Central memory CD4-positive, alpha-beta T cell (primary cell): ENCODE data around the gene SCAF4.

ENCODE experiments used
- DNase-seq: peaks from one replicate; pipeline ENCODE4 v3.0.0; 2022

SCAF4 gene

DNA sequence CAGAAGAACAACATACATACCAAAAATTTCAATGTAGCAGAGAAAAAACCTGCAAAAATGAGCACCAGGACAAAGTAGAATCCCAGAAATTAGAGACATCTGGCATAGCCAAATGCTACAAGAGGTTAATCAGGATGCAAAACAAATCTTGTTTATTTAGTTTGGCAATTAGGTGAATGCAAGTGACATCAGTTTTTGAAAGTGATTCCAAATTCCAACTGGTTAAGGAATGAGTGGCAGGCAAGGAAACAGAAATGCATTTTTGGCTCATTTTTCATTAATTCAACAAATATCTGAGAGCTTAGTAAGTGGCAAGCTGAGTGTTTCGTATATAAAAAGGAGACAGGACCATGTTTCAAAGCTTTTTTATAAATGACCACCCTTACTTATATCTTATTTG lies 21.3 kb downstream of the SCAF4 start:
- DNase-seq = no peak

DNA sequence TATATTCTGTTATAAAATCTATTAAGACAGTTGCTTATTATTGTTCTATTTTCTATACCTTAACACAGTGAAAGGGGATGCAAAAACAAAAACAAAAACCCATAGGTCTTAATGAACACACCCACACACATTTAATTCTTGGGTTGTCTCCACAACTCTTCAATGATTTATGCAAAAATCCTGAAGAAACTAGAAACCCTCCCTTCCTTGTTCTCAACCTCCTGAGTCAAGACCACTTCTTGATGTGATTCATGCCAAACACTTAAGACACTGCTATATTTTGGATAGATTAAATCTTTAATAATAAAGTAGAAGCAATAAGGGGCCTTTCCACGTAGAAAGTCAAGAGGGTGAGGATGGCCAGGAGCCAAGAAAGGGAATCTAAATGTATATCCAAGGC lies 23.4 kb downstream of the SCAF4 start:
- DNase-seq = no peak

DNA sequence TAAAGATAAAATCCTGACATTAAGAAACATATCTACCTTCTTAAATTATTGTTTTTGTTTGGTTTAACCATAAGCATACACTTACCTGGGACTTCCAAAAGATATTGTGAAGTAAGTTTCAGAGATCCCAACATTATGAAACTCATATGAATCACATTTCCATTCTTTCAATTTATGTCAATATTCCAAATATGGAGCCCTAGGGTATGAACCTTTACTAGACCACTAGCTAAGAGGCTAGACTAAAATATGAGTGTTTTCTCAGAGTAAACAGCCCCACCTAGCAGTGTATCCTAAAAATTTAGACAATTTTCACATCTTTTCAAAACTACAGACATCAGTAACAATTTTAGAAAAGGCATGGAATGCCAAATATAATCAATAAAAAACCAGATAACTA lies 24.4 kb downstream of the SCAF4 start:
- no peak for DNase-seq

DNA sequence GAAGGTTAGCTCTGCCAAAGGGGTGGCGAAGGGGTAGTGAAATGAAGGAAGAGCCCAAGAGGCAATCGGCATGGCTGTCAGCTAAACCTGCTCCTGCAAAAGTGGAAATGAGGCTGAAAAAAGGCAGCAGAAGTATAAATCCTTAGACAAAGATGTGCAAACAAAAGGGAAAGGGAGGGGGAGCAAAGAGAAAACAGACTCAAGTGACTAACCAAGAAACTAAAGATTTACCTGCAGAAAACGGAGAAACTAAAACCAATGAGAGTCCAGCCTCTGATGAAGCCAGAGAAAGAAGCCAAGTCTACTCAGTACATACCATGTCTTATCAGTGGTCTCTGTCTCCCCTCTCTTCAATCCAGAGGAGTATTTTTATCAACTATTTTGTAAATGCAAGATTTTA lies 25.4 kb downstream of the SCAF4 start:
- no peak for DNase-seq

DNA sequence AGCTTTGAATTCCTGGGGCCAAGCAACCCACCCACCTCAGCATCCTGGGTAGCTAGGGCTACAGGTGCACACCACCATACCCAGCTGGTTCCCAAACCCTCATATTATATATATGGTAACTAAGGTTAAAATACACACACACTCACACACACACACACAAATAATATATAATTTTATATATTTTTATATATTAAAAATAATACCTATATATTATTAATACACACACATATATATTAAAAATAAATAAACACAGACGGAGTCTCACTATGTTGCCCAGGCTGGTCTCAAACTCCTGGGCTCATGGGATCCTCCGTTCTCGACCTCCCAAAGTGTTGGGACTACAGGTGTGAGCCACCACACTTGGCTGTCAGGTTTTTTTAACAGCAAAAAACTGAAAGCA lies 31.9 kb downstream of the SCAF4 start:
- DNase-seq = no peak

DNA sequence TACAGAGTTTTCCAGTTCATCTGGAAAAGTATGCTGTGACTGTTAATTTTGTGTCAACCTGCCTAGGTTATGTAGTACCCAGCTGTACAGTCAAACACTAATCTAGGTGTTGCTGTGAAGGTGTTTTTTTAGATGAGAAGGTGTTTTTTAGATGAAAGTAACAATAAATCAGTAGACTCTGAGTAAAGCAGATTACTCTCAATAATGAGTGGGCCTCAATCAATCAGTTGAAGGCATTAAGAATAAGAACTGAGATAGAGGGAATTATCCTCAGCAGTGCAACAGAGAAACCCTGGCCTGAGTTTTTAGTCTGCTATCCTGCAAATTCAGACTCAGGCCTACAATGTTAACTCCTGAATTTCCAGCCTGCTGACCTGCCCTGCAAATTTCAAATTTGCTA lies 33.5 kb downstream of the SCAF4 start:
- no peak for DNase-seq

DNA sequence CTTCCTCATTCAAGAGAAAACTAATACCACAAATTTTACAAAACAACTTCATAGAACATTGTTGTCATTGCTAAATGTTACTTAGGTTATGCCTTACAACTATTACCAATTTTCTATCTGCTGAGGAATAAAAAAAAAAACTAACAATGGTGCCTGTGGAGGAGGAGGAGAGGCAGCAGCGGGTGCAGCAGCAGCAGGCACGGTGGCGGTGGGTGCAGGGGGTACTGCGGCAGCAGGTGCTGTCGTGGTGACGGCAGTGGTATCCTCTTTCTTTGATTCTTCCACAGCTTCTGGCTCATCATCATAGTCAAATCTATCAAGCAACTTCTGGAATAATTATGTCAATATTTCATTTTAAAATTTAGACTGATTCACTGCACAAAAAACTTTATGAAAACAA lies 35.5 kb downstream of the SCAF4 start:
- DNase-seq = no peak

DNA sequence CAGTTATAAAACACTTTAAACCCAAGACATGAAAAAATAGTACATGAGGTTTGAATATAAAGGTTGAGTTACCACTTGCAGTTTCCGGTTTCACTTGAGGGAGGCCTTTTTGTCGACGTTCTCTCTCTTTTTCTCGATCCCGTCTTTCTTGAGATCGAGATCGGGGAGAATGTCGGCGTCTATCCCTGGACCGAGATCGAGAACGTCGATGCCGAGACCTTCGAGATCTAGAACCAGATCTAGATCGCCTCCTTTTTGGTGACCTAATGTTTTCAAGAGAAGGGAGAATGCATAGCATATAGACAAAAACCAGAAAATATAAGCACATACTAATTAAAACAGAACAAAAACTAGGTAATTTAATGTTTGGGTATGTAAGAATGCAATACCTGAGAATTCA lies 38.7 kb downstream of the SCAF4 start:
- no peak for DNase-seq

DNA sequence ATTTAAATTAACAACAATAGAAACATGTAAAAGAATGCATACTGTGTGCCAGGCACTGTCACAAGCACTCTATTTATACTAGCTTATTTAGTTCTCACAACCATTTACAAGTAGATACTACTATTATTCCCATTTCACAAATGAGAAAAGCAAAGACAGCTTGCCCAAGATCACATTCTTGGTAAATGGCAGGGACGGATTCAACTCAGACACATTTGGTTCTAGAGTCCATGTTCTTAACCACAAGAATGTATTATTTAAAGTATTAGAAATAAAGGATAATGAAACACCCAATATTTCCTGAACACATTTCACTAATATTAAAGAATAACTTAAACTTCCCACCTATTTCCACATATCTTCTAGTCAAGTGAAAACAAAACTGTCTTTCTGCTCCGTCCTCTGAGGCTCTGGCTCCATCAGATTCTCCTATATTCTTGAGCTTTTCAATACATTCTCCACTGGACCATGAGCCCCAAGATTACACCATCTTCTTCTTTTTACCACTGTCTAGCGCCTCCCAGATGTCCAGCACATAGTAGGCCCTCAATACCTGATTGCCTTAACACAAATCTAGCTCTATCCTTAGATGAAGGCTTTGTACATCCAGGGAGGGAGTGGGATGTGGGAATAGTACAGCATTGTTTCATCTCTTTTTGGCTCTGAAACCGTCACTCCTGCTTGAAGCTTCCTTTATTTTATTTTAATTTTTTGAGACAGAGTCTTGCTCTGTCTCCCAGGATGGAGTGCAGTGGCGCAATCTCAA lies 43.1 kb downstream of the SCAF4 start:
- DNase-seq = no peak

DNA sequence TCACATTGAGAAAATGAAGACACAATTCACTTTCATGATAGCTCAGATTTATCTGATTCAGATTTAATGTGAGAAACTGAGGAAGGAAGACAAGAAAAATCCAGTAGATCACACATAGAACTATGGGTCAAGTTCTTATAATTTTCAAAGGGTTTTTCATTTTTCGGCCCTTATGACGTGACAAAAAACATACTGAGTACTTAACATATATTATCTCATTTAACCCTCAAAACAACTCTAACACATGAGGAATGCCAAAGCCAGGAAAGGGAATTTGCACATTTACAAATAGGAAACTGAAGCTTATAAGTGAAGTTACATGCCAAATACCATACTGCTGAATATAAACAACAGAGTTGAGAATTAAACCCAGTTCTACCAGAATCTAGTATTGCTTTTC lies 44.8 kb downstream of the SCAF4 start:
- DNase-seq = no peak

DNA sequence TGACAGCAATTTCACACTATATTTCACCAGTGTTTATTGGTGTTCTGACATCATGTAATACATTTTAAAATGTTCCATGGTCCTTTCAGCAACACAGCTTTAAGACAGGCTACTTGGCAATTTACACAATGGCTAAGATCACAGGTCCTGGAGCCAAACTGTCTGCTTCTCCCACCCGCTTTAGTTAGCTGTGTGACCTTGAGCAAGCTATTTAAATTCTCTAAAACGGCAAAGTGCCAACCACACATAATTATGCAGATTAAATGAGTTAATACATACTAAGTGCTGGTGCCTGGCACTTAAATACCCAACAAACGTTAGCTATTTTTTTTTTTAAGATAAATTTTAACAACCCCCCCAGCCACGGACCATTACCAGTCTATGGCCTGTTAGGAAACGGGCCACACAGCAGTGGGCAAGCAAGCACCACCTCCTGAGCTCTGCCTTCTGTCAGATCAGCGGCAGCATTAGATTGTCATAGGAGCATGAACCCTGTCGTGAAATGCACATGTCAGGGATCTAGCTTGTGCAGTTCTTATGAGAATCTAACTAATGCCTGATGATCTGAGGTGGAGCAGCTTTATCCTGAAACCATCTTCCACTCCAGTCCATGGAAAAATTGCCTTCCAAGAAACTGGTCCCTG lies 45.5 kb downstream of the SCAF4 start:
- DNase-seq = no peak

DNA sequence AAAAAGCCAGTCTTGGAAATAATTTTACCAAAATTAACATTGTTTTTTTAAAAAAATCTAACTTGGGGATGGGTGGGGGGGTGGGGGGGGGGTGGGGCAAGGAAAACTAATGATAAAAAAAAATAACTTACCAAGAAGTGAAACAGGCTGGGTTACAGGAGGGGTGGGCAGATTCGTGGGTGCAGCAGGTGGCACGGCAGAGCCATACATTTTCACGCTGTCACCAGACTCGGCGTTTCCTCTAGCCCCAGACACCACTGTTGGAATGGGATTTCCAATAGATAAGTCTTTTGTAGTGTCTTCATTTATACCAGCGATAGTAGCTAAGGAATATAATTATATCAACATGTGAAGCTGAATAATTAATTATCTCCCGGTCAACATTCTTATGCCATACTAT lies 47.0 kb downstream of the SCAF4 start:
- no peak for DNase-seq

DNA sequence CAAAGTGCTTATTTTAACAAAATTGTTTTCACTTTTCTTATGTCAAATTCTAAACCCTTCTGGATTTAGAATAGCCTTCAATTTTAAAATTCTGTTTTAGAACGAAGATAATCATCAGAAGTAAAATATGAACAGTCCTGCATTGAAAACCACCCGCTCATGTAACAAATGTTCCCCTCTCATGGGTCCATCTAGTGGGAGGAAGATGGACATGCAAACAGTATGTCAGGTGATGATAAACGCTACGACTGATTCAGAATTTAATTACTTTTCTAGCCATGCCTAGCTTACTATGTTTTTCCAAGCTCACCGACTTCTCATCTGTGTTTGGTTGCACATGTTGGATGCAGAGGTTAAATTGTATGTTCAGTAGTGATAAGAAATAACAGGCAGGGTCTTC lies 48.9 kb downstream of the SCAF4 start:
- no peak for DNase-seq

DNA sequence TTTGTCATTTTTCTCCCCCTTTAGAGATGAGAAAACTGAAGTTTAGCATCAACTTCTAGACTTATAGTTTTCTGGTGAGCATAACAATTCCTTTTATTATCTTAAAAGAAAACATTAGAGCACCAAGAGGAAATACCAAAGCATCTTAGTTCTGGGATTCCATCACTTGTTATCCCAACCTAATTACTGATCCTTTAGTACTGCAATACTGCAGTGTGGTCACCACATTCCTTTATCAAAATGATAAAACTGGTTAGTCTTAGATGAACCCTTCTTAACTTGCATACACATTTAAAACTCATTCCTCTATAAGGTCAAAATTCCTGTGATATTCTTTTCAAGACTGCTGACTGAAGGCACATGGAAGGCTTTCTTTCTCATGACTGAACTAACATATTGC lies 49.3 kb downstream of the SCAF4 start:
- DNase-seq = no peak

DNA sequence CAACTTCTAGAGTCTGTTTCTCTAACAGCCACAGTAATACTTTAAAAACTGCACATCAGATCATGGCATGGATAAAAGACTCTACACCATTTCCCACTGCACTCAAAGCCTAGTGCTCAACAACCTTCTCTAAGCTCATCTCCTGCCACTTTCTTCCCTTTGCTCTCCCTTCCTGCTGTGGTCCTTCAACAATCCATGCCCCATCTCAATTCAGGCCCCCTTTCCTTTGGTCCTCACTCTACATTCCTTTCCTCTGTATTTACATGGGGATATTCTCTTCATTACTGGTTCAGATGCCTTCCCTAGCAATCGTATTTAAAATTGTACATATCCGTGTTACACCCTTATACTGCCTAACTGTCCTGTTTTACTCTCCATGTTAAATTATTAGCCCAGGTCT lies 53.4 kb downstream of the SCAF4 start:
- DNase-seq = no peak

DNA sequence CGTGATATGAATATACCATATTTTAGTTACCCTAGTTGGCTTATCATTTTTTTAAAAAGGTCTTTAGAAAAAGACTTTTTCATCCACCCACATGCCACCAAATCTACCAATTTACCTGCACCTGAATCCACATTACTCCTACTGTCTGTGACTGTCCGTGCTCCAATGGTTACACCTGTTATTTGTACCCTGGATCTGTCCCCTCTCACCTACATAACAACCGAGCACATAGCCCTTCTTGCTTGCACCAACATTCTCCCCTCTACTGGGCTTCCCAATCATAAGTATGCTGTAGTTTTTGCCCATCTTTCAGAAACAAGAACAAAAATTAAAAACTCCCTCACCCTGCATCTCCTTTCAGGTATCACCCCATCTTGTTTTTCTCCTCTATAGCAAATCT lies 54.9 kb downstream of the SCAF4 start:
- no peak for DNase-seq

DNA sequence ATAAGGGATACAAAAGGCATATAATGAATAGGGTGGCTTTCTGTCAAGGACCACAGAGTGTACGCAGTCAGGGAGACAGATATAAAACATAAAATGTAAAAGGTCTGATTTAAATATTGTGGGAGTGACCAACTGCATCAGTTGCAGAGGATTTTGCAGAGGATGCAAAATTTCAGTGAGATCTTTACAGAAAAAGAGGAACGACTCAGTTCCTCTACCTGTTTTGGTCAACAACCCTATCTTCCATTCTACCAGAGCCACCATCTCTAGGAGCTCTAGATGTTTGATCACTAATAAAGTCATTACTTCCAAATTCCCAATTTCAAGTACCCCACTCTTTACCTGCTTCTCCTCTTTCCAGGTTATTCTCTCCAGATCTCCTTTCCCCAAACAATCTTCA lies 56.0 kb downstream of the SCAF4 start:
- DNase-seq = no peak

DNA sequence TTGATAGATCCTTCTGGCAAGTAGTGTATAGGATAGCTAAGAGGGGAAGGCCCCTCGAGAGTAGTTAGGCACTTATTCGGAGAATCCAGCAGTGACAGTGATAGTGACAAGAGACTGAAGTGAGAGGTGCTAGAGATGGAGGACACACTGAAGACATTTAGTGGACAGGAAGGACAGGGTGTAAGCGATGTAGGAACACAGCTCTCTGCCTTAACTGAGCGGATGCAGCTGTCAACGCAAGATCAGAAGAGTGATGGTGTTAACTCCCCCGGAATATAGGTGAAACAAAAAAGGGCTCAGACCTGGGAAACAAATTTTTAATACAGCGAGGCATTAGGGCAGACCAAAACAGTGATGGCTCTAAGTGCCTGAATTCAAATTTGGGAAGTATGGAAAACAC lies 56.6 kb downstream of the SCAF4 start:
- DNase-seq = no peak

DNA sequence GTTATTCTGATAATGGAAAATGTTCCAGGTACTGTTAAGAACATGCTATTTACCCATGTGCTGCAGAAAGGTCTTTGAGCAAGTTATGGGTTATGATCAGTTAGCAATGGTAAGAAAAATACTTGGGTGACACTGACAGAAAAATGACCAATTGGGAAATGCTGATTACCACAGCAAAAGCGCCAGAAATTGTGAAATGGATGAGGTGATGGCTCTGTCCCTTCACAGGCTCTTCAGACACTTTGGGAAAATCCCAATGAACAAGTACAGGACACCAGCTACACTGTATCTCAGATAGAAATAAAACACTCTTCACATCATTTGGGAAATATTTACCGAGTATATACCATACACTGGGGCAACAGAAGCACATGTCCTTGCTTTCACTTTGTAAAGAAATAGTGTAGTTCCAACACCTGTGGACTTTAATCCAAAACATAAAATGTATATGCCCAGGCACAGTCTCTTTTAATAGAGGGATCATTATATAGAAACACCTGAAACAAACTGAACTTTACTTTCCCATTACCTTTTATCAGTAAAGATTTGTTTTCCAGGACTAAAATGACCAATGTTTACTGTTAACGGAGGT lies 58.5 kb downstream of the SCAF4 start:
- no peak for DNase-seq

DNA sequence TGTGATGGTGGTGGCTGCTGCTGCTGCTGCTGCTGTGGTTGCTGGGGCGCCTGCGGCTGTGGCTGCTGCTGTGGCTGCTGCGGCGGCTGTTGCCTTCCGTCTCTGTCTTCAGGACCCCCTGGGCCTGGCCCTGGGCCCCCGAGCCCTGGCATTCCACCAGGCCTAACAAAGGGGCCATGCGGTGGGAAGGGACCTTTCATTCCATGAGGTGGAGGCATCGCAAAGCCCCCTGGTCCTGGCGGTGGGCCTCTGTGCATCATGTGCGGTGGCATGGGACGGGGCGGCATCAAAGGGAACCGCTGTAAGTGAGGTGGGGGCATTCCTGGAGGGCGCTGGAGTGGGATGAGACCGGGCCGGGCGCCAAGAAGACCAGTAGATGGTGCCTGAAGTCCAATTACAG lies 60.0 kb downstream of the SCAF4 start:
- DNase-seq = no peak

DNA sequence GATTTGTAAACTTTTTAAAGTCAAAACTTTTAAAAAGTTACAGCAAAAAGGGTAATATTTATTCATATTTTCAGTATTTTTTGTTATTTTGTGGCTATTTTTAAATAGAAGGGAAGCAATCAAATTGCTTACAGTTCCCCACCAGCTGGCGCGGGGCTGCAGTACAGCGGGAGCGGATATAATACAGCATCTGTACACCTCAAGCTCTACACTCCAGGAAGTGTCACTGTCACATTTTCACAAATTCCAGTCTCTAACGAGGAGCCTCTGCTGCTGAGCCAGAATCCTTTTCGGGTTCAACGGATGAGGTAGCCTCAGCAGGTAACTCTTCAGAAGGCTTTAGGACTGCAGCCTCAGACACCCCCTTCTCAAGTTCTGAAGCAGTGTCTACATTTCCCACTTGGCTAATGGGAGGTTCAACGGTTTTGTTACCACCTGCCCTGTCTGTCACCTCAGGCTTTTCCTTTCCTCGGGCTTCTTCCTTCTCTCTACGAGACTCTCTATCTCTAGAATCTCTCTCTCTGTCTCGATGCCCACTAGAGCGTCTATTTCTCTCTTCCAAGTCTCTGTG lies 60.7 kb downstream of the SCAF4 start:
- DNase-seq = no peak

DNA sequence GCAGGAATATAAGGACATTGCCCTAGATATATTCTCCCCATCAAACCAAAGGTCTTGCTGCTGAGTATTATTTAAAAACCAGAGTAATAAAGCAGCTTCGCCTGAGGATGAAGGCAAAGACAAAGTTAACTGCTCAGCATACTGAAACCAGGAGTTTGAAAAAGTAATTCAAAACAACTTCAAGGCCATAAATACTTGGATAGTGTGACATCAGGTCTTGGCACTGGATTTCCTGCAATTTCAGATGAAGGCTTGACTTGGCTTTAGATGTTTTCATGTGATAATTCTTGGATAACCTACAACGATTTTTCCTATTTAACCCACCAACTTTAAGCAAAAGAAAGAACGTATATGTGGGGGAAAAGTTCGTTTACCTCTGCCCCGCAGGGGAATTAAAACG lies 61.8 kb downstream of the SCAF4 start:
- DNase-seq = no peak

DNA sequence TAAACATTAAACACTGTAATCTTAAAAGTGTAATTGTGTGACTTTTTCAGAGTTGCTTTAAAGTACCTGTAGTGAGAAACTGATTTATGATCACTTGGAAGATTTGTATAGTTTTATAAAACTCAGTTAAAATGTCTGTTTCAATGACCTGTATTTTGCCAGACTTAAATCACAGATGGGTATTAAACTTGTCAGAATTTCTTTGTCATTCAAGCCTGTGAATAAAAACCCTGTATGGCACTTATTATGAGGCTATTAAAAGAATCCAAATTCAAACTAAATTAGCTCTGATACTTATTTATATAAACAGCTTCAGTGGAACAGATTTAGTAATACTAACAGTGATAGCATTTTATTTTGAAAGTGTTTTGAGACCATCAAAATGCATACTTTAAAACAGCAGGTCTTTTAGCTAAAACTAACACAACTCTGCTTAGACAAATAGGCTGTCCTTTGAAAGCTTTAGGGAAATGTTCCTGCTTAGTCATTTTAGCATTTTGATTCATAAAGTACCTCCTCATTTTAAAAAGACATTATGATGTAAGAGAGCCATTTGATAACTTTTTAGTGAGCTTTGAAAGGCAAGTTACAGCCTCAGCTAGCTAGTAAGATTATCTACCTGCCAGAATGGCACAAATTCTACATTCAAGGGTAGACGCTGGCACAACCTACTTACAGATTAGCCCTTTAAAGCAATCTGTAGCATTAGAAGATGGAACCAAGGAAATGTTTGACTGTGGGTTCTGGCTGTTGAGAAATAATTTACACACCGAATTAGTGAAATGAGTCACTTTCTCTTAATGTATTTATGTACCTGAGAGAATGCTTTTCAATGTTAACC lies 63.0 kb downstream of the SCAF4 start:
- DNase-seq = no peak
